OCI-M2 (cell line): ENCODE results near the gene ZNF35.
"Not testable (repeated sequence)": the region's sequence is repeated elsewhere in the genome, so short reads cannot be mapped to it uniquely, and the experiment has no call there.

Source experiments
- DNase-seq: peaks from one replicate; lab custom pipeline; 2025; ENCODE audit not compliant: unreplicated experiment; lab: John Stamatoyannopoulos, UW

Gene ZNF35

GRCh38 chr3:44648564-44649229 is at the start of gene ZNF35:
TSS of gene ZNF35 (plus strand) at chr3:44648732. CDS start at chr3:44651068, 2,336 bp downstream.
- DNase-seq: peak; percentile 39

- no peak for DNase-seq
Measured at GRCh38 chr3:44601749-44602148, 46.8 kb upstream of the ZNF35 start.

- DNase-seq: no peak
Measured at GRCh38 chr3:44612678-44613077, 35.9 kb upstream of the ZNF35 start.

- peak; percentile 32 for DNase-seq
Measured at GRCh38 chr3:44624749-44625480, 23.6 kb upstream of the ZNF35 start, which contains the start of gene ZNF197. TSS of gene ZNF197 (plus strand) at chr3:44625036. CDS start at chr3:44629155, 4,119 bp downstream.

- DNase-seq: no peak
Measured at GRCh38 chr3:44628716-44629115, 19.8 kb upstream of the ZNF35 start.

GRCh38 chr3:44632193-44632592 is 16.3 kb upstream of the ZNF35 start:
- DNase-seq: no peak

- no peak for DNase-seq
Measured at GRCh38 chr3:44642337-44642736, 6.2 kb upstream of the ZNF35 start.

GRCh38 chr3:44643024-44643423 is 5.5 kb upstream of the ZNF35 start:
- no peak for DNase-seq

GRCh38 chr3:44647771-44648170 is 761 bp upstream of the ZNF35 start:
- no peak for DNase-seq

- DNase-seq: no peak
Measured at GRCh38 chr3:44649709-44650108, 1.2 kb downstream of the ZNF35 start.

GRCh38 chr3:44654039-44654438 is 5.5 kb downstream of the ZNF35 start:
- DNase-seq: no peak

GRCh38 chr3:44659015-44659414 is 10.5 kb downstream of the ZNF35 start:
- no peak for DNase-seq

GRCh38 chr3:44659434-44659833 is 10.9 kb downstream of the ZNF35 start:
- DNase-seq: no peak

- no peak for DNase-seq
Measured at GRCh38 chr3:44661189-44661588, 12.7 kb downstream of the ZNF35 start.

GRCh38 chr3:44665173-44665572 is 16.6 kb downstream of the ZNF35 start:
- DNase-seq: no peak

- DNase-seq: no peak
Measured at GRCh38 chr3:44666346-44666745, 17.8 kb downstream of the ZNF35 start.

GRCh38 chr3:44669760-44670159 is 21.2 kb downstream of the ZNF35 start:
- DNase-seq: no peak

GRCh38 chr3:44673466-44673865 is 24.9 kb downstream of the ZNF35 start:
- DNase-seq: not testable (repeated sequence)

- DNase-seq: no peak
Measured at GRCh38 chr3:44674211-44674610, 25.7 kb downstream of the ZNF35 start.

GRCh38 chr3:44678480-44679116 is 30.1 kb downstream of the ZNF35 start:
- DNase-seq: no peak

- DNase-seq: no peak
Measured at GRCh38 chr3:44680921-44681455, 32.5 kb downstream of the ZNF35 start.
